ENCODE results near the gene RCN2.

DNA sequence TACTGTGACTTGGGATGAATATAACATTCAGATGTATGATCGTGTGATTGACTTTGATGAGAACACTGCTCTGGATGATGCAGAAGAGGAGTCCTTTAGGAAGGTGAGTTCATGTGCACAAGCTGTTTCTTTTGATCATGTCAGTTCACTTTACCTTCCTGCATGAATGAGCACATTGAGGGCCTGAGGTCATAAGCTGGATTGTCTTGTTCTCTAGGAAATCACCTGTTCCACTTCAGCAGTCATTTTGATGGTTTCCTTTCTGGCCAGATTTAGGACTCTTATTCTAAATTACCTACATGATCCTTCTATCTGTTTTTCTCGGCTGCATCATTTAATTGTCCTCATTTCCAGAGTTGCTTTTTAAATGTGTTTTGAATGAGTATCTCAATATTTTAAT lies 4.1 kb downstream of the RCN2 start:
- TF ChIP-seq, protein P1, sequence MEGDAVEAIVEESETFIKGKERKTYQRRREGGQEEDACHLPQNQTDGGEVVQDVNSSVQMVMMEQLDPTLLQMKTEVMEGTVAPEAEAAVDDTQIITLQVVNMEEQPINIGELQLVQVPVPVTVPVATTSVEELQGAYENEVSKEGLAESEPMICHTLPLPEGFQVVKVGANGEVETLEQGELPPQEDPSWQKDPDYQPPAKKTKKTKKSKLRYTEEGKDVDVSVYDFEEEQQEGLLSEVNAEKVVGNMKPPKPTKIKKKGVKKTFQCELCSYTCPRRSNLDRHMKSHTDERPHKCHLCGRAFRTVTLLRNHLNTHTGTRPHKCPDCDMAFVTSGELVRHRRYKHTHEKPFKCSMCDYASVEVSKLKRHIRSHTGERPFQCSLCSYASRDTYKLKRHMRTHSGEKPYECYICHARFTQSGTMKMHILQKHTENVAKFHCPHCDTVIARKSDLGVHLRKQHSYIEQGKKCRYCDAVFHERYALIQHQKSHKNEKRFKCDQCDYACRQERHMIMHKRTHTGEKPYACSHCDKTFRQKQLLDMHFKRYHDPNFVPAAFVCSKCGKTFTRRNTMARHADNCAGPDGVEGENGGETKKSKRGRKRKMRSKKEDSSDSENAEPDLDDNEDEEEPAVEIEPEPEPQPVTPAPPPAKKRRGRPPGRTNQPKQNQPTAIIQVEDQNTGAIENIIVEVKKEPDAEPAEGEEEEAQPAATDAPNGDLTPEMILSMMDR (IDR thresholded peaks at IDR 0.05): no peak
- no peak for TF ChIP-seq EZH2phosphoT487 (IDR thresholded peaks at IDR 0.05)

All from neural progenitor cell (in vitro differentiated cells).